ENCODE data around the gene CT45A8. TPM values are rescaled to one million over a fixed set of nuclear protein-coding genes. Genes with fewer than 3 reads are reported as not detected.
"Not testable (repeated sequence)": the region's sequence is repeated elsewhere in the genome, so short reads cannot be mapped to it uniquely, and the experiment has no call there.

Gene CT45A8
- total and polyA plus RNA-seq, 9 of the 15 experiments (the other 6 are each of a cell fraction or from before 2014, with no cell fraction given), result 6.5 to 27.7 (median 9.6) TPM; not detected in 4

- in situ Hi-C loops (cut with MboI); BruUV-seq (replicated peaks); H3K4me2 ChIP-seq (ENCODE audit: insufficient read depth, low read length): not testable (repeated sequence)
These were observed 33.9 kb upstream of the CT45A8 start for GRCh38 chrX:135888230-135888629.

GRCh38 chrX:135882741-135883140 lies 28.4 kb upstream of the CT45A8 start:
- CTCF ChIA-PET (ENCODE audit: low intra/inter-chr PET ratio); POLR2A ChIA-PET; ATAC-seq; DNase-seq (ENCODE audit: extremely low read depth in 1 of 4, low spot score in 3 of 4); intact Hi-C loops (cut with micrococcal nuclease); H3K9me3 ChIP-seq (replicated peaks; ENCODE audit: control insufficient read depth, insufficient read depth, low read depth, low read length); H3K4me3 ChIP-seq; H3K36me3 ChIP-seq (ENCODE audit: control insufficient read depth, insufficient read depth, low read length); in situ Hi-C loops (cut with MboI); H3K4me2 ChIP-seq (ENCODE audit: insufficient read depth, low read length); H3K9me1 ChIP-seq (ENCODE audit: control insufficient read depth, insufficient read depth, low read length); H3K27ac ChIP-seq (ENCODE audit: extremely low read depth, low read depth, low read length); H3K27me3 ChIP-seq (ENCODE audit: control insufficient read depth in 2 of 2, insufficient read depth in 2 of 2, low read length in 2 of 2); BruUV-seq (replicated peaks); FAIRE-seq; H2AFZ ChIP-seq (ENCODE audit: low read depth, low read length); H3K4me1 ChIP-seq (replicated peaks in 1 of 2; ENCODE audit: control insufficient read depth in 2 of 2, insufficient read depth in 2 of 2, low read length in 2 of 2); H3K9ac ChIP-seq (ENCODE audit: insufficient read depth in 1 of 2, low read depth in 2 of 2, low read length in 2 of 2); H4K20me1 ChIP-seq (replicated peaks; ENCODE audit: control insufficient read depth, insufficient read depth, low read length); H3K79me2 ChIP-seq (ENCODE audit: control insufficient read depth, insufficient read depth, low read length): not testable (repeated sequence)
- 72% methylated on average over 4 of the region's 5 CpGs for WGBS (ENCODE audit: insufficient coverage, low coverage, missing lambda C conversion rate)

More at GRCh38 chrX:135888230-135888629, 33.9 kb upstream of the CT45A8 start:
- H3K27me3 ChIP-seq (ENCODE audit: control insufficient read depth in 2 of 2, insufficient read depth in 2 of 2, low read length in 2 of 2); DNase-seq (ENCODE audit: extremely low read depth in 1 of 4, low spot score in 3 of 4); H2AFZ ChIP-seq (ENCODE audit: low read depth, low read length); H3K9me1 ChIP-seq (ENCODE audit: control insufficient read depth, insufficient read depth, low read length); CTCF ChIA-PET (ENCODE audit: low intra/inter-chr PET ratio); H4K20me1 ChIP-seq (replicated peaks; ENCODE audit: control insufficient read depth, insufficient read depth, low read length); intact Hi-C loops (cut with micrococcal nuclease); ATAC-seq; H3K9me3 ChIP-seq (replicated peaks; ENCODE audit: control insufficient read depth, insufficient read depth, low read depth, low read length); POLR2A ChIA-PET; H3K4me3 ChIP-seq; H3K9ac ChIP-seq (ENCODE audit: insufficient read depth in 1 of 2, low read depth in 2 of 2, low read length in 2 of 2); H3K27ac ChIP-seq (ENCODE audit: extremely low read depth, low read depth, low read length); H3K4me1 ChIP-seq (replicated peaks in 1 of 2; ENCODE audit: control insufficient read depth in 2 of 2, insufficient read depth in 2 of 2, low read length in 2 of 2); FAIRE-seq: not testable (repeated sequence)
- WGBS (ENCODE audit: insufficient coverage, low coverage, missing lambda C conversion rate), result 82% methylated on average over 5 of the region's 18 CpGs
- H3K79me2 ChIP-seq (ENCODE audit: control insufficient read depth, insufficient read depth, low read length), result peaks cover 45% of the 10 kb centered on the region
- H3K36me3 ChIP-seq (ENCODE audit: control insufficient read depth, insufficient read depth, low read length), result peaks cover 17% of the 10 kb centered on the region; the same call in 1 of the 3 replicates

GRCh38 chrX:135871712-135872111 lies 17.4 kb upstream of the CT45A8 start, which contains the start of gene CT45A9:
Gene CT45A9 (minus strand): TSS chrX:135871812. CDS start chrX:135868061, 3,751 bp downstream.
- intact Hi-C loops (cut with micrococcal nuclease); H3K36me3 ChIP-seq (ENCODE audit: control insufficient read depth, insufficient read depth, low read length); POLR2A ChIA-PET; H2AFZ ChIP-seq (ENCODE audit: low read depth, low read length); H3K4me3 ChIP-seq; CTCF ChIA-PET (ENCODE audit: low intra/inter-chr PET ratio); H3K4me2 ChIP-seq (ENCODE audit: insufficient read depth, low read length); FAIRE-seq; ATAC-seq; H3K9ac ChIP-seq (ENCODE audit: insufficient read depth in 1 of 2, low read depth in 2 of 2, low read length in 2 of 2); DNase-seq (ENCODE audit: extremely low read depth in 1 of 4, low spot score in 3 of 4); H3K9me1 ChIP-seq (ENCODE audit: control insufficient read depth, insufficient read depth, low read length); H3K9me3 ChIP-seq (replicated peaks; ENCODE audit: control insufficient read depth, insufficient read depth, low read depth, low read length); BruUV-seq (replicated peaks); H3K4me1 ChIP-seq (replicated peaks in 1 of 2; ENCODE audit: control insufficient read depth in 2 of 2, insufficient read depth in 2 of 2, low read length in 2 of 2); in situ Hi-C loops (cut with MboI); H3K27me3 ChIP-seq (ENCODE audit: control insufficient read depth in 2 of 2, insufficient read depth in 2 of 2, low read length in 2 of 2); H3K27ac ChIP-seq (ENCODE audit: extremely low read depth, low read depth, low read length); H4K20me1 ChIP-seq (replicated peaks; ENCODE audit: control insufficient read depth, insufficient read depth, low read length); H3K79me2 ChIP-seq (ENCODE audit: control insufficient read depth, insufficient read depth, low read length): not testable (repeated sequence)
- no CpG with 5 or more reads among the region's 17 CpGs for WGBS (ENCODE audit: insufficient coverage, low coverage, missing lambda C conversion rate)

- H3K79me2 ChIP-seq (ENCODE audit: control insufficient read depth, insufficient read depth, low read length); ATAC-seq; FAIRE-seq; DNase-seq (ENCODE audit: extremely low read depth in 1 of 4, low spot score in 3 of 4); H3K27me3 ChIP-seq (ENCODE audit: control insufficient read depth in 2 of 2, insufficient read depth in 2 of 2, low read length in 2 of 2); H3K4me2 ChIP-seq (ENCODE audit: insufficient read depth, low read length); in situ Hi-C loops (cut with MboI); H3K9ac ChIP-seq (ENCODE audit: insufficient read depth in 1 of 2, low read depth in 2 of 2, low read length in 2 of 2); H2AFZ ChIP-seq (ENCODE audit: low read depth, low read length); H3K36me3 ChIP-seq (ENCODE audit: control insufficient read depth, insufficient read depth, low read length); H3K27ac ChIP-seq (ENCODE audit: extremely low read depth, low read depth, low read length); intact Hi-C loops (cut with micrococcal nuclease); H4K20me1 ChIP-seq (replicated peaks; ENCODE audit: control insufficient read depth, insufficient read depth, low read length); POLR2A ChIA-PET; H3K4me1 ChIP-seq (replicated peaks in 1 of 2; ENCODE audit: control insufficient read depth in 2 of 2, insufficient read depth in 2 of 2, low read length in 2 of 2); BruUV-seq (replicated peaks); H3K4me3 ChIP-seq; CTCF ChIA-PET (ENCODE audit: low intra/inter-chr PET ratio); H3K9me3 ChIP-seq (replicated peaks; ENCODE audit: control insufficient read depth, insufficient read depth, low read depth, low read length); H3K9me1 ChIP-seq (ENCODE audit: control insufficient read depth, insufficient read depth, low read length): not testable (repeated sequence)
- WGBS (ENCODE audit: insufficient coverage, low coverage, missing lambda C conversion rate), result no CpG with 5 or more reads among the region's 17 CpGs
These were observed 17.2 kb downstream of the CT45A8 start, which contains the start of gene CT45A7 for GRCh38 chrX:135837180-135837579. Gene CT45A7 (minus strand): TSS chrX:135837280. CDS start chrX:135833533, 3,747 bp downstream.
